ENCODE results near the gene KIAA1191.

DNA sequence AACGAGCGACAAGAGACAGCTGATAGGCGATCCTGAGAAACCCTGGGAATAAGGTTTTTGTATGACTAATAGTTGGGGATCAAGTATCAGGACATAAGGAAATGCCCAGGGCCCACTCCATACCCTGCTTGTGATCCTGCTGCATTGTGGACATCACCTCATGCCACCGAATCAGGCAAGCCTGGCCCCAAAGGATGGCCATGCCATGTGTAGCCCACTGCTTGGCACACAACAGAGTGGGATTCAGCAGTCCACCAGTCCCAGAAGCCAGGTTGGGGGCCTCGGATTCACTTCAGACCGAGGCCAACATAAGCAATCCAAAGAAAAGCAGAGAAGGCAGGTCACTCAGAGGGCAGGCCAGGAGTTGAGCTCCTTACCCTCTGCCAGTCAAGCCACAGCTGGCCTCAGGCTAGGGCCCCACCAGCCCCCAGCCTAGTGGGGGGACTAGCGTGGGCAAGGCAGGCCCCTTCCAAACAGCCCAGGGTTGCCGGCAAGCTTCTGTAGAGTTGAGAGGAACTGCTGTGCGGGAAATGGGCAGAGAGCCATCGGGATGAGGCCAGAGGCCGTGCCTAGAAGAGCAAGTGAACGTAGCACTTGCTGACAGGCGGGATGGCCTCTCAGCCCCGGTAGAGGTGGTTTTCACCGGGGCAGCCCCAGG is 21.8 kb upstream of the KIAA1191 start:
- no peak for TF ChIP-seq EZH2 (IDR thresholded peaks at IDR 0.05; ENCODE audit: insufficient read depth, low read length)
- TF ChIP-seq, protein P1, sequence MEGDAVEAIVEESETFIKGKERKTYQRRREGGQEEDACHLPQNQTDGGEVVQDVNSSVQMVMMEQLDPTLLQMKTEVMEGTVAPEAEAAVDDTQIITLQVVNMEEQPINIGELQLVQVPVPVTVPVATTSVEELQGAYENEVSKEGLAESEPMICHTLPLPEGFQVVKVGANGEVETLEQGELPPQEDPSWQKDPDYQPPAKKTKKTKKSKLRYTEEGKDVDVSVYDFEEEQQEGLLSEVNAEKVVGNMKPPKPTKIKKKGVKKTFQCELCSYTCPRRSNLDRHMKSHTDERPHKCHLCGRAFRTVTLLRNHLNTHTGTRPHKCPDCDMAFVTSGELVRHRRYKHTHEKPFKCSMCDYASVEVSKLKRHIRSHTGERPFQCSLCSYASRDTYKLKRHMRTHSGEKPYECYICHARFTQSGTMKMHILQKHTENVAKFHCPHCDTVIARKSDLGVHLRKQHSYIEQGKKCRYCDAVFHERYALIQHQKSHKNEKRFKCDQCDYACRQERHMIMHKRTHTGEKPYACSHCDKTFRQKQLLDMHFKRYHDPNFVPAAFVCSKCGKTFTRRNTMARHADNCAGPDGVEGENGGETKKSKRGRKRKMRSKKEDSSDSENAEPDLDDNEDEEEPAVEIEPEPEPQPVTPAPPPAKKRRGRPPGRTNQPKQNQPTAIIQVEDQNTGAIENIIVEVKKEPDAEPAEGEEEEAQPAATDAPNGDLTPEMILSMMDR (IDR thresholded peaks at IDR 0.05; ENCODE audit: insufficient read depth, low read depth, low read length): no peak
